ENCODE results near the gene CLIP1. TPM values are rescaled to one million over a fixed set of nuclear protein-coding genes. Genes with fewer than 3 reads are reported as not detected.

The CLIP1 gene
- total and polyA plus RNA-seq, 9 donors: 16.2 to 71.5 (median 37.8) TPM

DNA sequence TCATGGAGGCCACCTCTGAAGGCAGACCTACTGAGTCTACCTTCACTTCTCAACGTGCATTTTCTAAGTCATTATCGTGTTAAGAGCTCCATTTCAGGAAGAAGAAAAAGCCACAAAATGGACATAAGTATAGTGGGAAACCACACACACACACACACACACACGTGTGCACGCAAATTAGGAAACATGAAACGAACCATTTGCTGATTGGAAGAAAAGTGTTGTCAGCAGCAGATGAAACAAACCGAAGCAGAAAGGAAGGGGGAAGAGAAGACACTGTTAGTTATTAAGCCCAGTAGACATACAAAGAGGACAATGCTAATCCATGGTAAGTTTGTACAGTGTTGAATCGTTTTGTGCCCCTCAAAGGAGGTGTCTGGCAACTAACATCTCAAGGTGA is 146.2 kb downstream of the CLIP1 start:
- Histone ChIP-seq H3K9me3 (no peaks in the 10 kb centered on the region), H3K4me1 (ENCODE audit: insufficient read depth) (no peaks in the 10 kb centered on the region), H3K4me3 (no peak overlapping the region), H3K27me3 (no peaks in the 10 kb centered on the region), H3K27ac (no peak overlapping the region), H3K36me3 (no peaks in the 10 kb centered on the region)
- intact Hi-C loops (cut with DNase I): no loop called here
- no peak for TF ChIP-seq EP300 (IDR thresholded peaks at IDR 0.05)
- no peak for TF ChIP-seq POLR2A (IDR thresholded peaks at IDR 0.05)
- TF ChIP-seq, protein P1, sequence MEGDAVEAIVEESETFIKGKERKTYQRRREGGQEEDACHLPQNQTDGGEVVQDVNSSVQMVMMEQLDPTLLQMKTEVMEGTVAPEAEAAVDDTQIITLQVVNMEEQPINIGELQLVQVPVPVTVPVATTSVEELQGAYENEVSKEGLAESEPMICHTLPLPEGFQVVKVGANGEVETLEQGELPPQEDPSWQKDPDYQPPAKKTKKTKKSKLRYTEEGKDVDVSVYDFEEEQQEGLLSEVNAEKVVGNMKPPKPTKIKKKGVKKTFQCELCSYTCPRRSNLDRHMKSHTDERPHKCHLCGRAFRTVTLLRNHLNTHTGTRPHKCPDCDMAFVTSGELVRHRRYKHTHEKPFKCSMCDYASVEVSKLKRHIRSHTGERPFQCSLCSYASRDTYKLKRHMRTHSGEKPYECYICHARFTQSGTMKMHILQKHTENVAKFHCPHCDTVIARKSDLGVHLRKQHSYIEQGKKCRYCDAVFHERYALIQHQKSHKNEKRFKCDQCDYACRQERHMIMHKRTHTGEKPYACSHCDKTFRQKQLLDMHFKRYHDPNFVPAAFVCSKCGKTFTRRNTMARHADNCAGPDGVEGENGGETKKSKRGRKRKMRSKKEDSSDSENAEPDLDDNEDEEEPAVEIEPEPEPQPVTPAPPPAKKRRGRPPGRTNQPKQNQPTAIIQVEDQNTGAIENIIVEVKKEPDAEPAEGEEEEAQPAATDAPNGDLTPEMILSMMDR (IDR thresholded peaks at IDR 0.05): no peak
- no peak for DNase-seq
- WGBS, 3 donors: 83 to 86% (median 86%) methylated on average over 7 of the region's 7 CpGs

DNA sequence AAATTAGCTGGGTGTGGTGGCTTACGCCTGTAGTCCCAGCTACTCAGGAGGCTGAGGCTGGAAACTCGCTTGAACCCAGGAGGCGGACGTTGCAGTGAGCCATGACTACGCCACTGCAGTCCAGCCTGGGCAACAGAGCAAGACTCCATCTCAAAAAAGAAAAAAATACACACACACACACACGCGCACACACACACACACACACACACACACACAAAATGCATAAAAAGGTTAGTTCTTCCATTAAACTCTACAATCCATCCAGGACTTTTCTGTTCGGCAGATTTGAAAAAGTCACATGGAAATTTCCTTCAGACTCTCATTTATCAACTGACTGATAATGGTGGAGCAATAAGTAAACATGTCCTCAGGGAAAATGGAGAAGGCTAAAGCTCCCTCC is 147.0 kb downstream of the CLIP1 start:
- Histone ChIP-seq H3K36me3 (no peaks in the 10 kb centered on the region), H3K9me3 (no peaks in the 10 kb centered on the region), H3K27me3 (no peaks in the 10 kb centered on the region), H3K4me1 (ENCODE audit: insufficient read depth) (no peaks in the 10 kb centered on the region), H3K4me3 (no peak overlapping the region), H3K27ac (no peak overlapping the region)
- WGBS, 3 donors: 78 to 93% (median 87%) methylated on average over 8 of the region's 8 CpGs
- DNase-seq: no peak
- TF ChIP-seq EP300 (IDR thresholded peaks at IDR 0.05) (no peak), POLR2A (IDR thresholded peaks at IDR 0.05) (no peak)
- TF ChIP-seq, protein P1 (IDR thresholded peaks at IDR 0.05): no peak
- intact Hi-C loops (cut with DNase I): no loop called here

DNA sequence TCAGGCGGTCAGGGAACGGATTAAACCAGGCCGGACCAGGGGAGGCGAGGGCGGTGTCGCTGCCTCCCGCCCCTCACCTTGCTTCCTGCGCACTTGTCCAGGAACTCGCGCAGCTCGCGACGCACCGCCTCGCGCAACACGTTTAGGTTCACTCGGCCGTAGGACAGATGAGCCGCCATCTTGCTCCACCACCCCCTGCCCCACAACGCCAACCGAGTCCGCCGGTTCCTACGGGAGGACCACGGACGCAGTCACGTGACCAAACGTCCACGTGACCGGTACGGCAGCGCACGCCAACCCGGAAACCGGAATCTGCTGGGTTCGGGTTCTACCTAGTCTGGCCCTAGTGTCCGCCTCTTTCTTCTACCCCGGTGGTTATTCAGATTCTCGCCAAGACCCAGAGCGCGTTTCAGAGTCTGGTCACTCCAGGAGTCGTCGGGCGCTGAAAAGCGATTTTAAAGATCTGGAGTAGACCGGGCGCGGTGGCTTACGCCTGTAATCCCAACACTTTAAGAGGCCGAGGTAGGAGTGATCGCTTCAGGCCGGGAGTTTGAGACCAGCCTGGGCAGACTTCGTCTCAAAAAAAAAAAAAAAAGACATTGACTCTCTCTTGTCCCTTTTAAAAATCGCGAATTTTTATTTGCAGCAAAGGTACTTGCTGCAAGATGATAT is 156.1 kb downstream of the CLIP1 start, which contains the start of gene VPS33A:
Gene VPS33A (minus strand): TSS at position 265 of the 672 bp plus-strand sequence. CDS start 86 bp downstream, at position 179.
- TF ChIP-seq POLR2A (IDR thresholded peaks at IDR 0.05) (peak; percentile 61), EP300 (IDR thresholded peaks at IDR 0.05) (no peak)
- TF ChIP-seq, protein P1 (IDR thresholded peaks at IDR 0.05): no peak
- no peaks in the 10 kb centered on the region for H3K4me1 ChIP-seq (ENCODE audit: insufficient read depth)
- peak; percentile 96 to 98 (median 97) for DNase-seq
- H3K27me3 ChIP-seq: no peaks in the 10 kb centered on the region
- peak within 1 kb of the TSS; percentile 89 for H3K4me3 ChIP-seq
- H3K36me3 ChIP-seq: no peaks in the 10 kb centered on the region
- peak within 1 kb of the TSS; percentile 49 to 73 for H3K27ac ChIP-seq
- H3K9me3 ChIP-seq: no peaks in the 10 kb centered on the region
- WGBS, 3 donors: 0% methylated on average over 39 to 56 of the region's 56 CpGs
- intact Hi-C loops (cut with DNase I): no loop called here

DNA sequence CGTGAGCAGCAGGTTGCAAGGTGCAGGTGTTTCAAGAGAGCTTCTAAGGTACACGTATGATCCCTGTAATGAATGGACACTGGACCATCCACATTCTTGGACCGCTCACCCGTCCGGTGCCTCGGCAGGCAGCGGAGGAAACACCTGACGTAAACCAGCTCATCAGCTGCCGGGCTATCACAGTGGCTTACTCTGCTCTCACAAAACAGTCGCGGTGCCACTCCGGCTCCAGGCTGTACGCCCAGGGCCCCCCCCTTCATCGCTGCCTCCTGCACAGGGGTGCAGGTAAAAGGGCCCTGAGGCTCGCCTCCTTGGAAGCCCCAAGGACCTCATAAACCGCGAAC is 156.6 kb downstream of the CLIP1 start:
- DNase-seq: peak in 2 of 5 donors; percentile 20 to 47
- H3K9me3 ChIP-seq: no peaks in the 10 kb centered on the region
- intact Hi-C loops (cut with DNase I): no loop called here
- H3K27me3 ChIP-seq: no peaks in the 10 kb centered on the region
- WGBS, 3 donors: 0% methylated on average over 14 to 17 of the region's 17 CpGs
- peak overlapping the region; percentile 49 to 73 for H3K27ac ChIP-seq
- peak overlapping the region; percentile 89 for H3K4me3 ChIP-seq
- no peaks in the 10 kb centered on the region for H3K36me3 ChIP-seq
- TF ChIP-seq EP300 (IDR thresholded peaks at IDR 0.05): no peak
- TF ChIP-seq POLR2A (IDR thresholded peaks at IDR 0.05): no peak
- TF ChIP-seq, protein P1 (IDR thresholded peaks at IDR 0.05): no peak
- no peaks in the 10 kb centered on the region for H3K4me1 ChIP-seq (ENCODE audit: insufficient read depth)

Data from ovary (tissue), 9 donors.